ENCODE data around the gene CEP131.
A peak's percentile ranks its signal among the peaks of the same experiment; 100 is the strongest.

Gene CEP131

GRCh38 chr17:81251709-81252301 is 29.0 kb upstream of the CEP131 start:
- no peak for DNase-seq (ENCODE audit: low read depth)

GRCh38 chr17:81251094-81251708 is 28.4 kb upstream of the CEP131 start:
- DNase-seq (ENCODE audit: low read depth) = no peak

- no peak for DNase-seq (ENCODE audit: low read depth)
These were observed 27.7 kb upstream of the CEP131 start for GRCh38 chr17:81250286-81251093.

GRCh38 chr17:81249223-81250040 is 26.7 kb upstream of the CEP131 start:
- no peak for DNase-seq (ENCODE audit: low read depth)

GRCh38 chr17:81248649-81249048 is 25.9 kb upstream of the CEP131 start:
- no peak for DNase-seq (ENCODE audit: low read depth)

- DNase-seq (ENCODE audit: low read depth) = no peak
These were observed 24.7 kb upstream of the CEP131 start for GRCh38 chr17:81247339-81247990.

- DNase-seq (ENCODE audit: low read depth) = no peak
These were observed 24.0 kb upstream of the CEP131 start for GRCh38 chr17:81246679-81247338.

GRCh38 chr17:81246343-81246670 is 23.5 kb upstream of the CEP131 start:
- no peak for DNase-seq (ENCODE audit: low read depth)

GRCh38 chr17:81245665-81246342 is 23.0 kb upstream of the CEP131 start:
- no peak for DNase-seq (ENCODE audit: low read depth)

GRCh38 chr17:81245024-81245664 is 22.4 kb upstream of the CEP131 start:
- DNase-seq (ENCODE audit: low read depth) = no peak

GRCh38 chr17:81244358-81245023 is 21.7 kb upstream of the CEP131 start:
- DNase-seq (ENCODE audit: low read depth) = no peak

GRCh38 chr17:81243333-81243664 is 20.5 kb upstream of the CEP131 start:
- no peak for DNase-seq (ENCODE audit: low read depth)

GRCh38 chr17:81242421-81243332 is 19.9 kb upstream of the CEP131 start:
- no peak for DNase-seq (ENCODE audit: low read depth)

GRCh38 chr17:81241648-81242420 is 19.1 kb upstream of the CEP131 start:
- DNase-seq (ENCODE audit: low read depth) = peak; percentile 61

- DNase-seq (ENCODE audit: low read depth) = no peak
These were observed 18.4 kb upstream of the CEP131 start for GRCh38 chr17:81241203-81241602.

- no peak for DNase-seq (ENCODE audit: low read depth)
These were observed 18.0 kb upstream of the CEP131 start for GRCh38 chr17:81240761-81241160.

- DNase-seq (ENCODE audit: low read depth) = peak; percentile 36
These were observed 17.2 kb upstream of the CEP131 start for GRCh38 chr17:81239714-81240555.
